ENCODE results near the gene ROBO4.

Gene ROBO4

GRCh38 chr11:124872741-124873140, 24.9 kb downstream of the ROBO4 start:
- FAIRE-seq, result no peak

GRCh38 chr11:124872280-124872679, 25.4 kb downstream of the ROBO4 start:
- FAIRE-seq, result no peak

GRCh38 chr11:124870430-124870829, 27.2 kb downstream of the ROBO4 start:
- no peak for FAIRE-seq

GRCh38 chr11:124869856-124870387, 27.7 kb downstream of the ROBO4 start:
- FAIRE-seq, result no peak

- no peak for FAIRE-seq
Measured at GRCh38 chr11:124869331-124869730, 28.3 kb downstream of the ROBO4 start.

GRCh38 chr11:124868331-124869274, 29.1 kb downstream of the ROBO4 start:
- no peak for FAIRE-seq

- no peak for FAIRE-seq
Measured at GRCh38 chr11:124867700-124868099, 30.0 kb downstream of the ROBO4 start.

GRCh38 chr11:124865902-124866851, 31.5 kb downstream of the ROBO4 start:
- no peak for FAIRE-seq

- no peak for FAIRE-seq
Measured at GRCh38 chr11:124865181-124865901, 32.3 kb downstream of the ROBO4 start, which contains the start of gene ROBO3. ROBO3 (plus strand) TSS chr11:124865432; CDS start chr11:124865578, 146 bp downstream.

- no peak for FAIRE-seq
Measured at GRCh38 chr11:124864892-124865180, 32.8 kb downstream of the ROBO4 start.

GRCh38 chr11:124864176-124864891, 33.3 kb downstream of the ROBO4 start:
- no peak for FAIRE-seq

GRCh38 chr11:124863826-124864165, 33.9 kb downstream of the ROBO4 start:
- FAIRE-seq, result no peak

GRCh38 chr11:124863137-124863825, 34.4 kb downstream of the ROBO4 start:
- no peak for FAIRE-seq

GRCh38 chr11:124861670-124862069, 36.0 kb downstream of the ROBO4 start:
- no peak for FAIRE-seq

GRCh38 chr11:124859171-124859570, 38.5 kb downstream of the ROBO4 start:
- FAIRE-seq, result no peak

GRCh38 chr11:124846070-124846673, 51.5 kb downstream of the ROBO4 start:
- no peak for FAIRE-seq

GRCh38 chr11:124844664-124845079, 53.0 kb downstream of the ROBO4 start:
- no peak for FAIRE-seq

- FAIRE-seq, result no peak
Measured at GRCh38 chr11:124843616-124843910, 54.1 kb downstream of the ROBO4 start.

- FAIRE-seq, result no peak
Measured at GRCh38 chr11:124842305-124842704, 55.4 kb downstream of the ROBO4 start.

GRCh38 chr11:124841840-124842239, 55.8 kb downstream of the ROBO4 start:
- no peak for FAIRE-seq

GRCh38 chr11:124841201-124841600, 56.5 kb downstream of the ROBO4 start:
- FAIRE-seq, result no peak
